A172 (cell line): ENCODE data around the gene PAPLN. TPM values are rescaled to one million over a fixed set of nuclear protein-coding genes. Genes with fewer than 3 reads are reported as not detected.
"Not testable (repeated sequence)": the region's sequence is repeated elsewhere in the genome, so short reads cannot be mapped to it uniquely, and the experiment has no call there.

ENCODE experiments used
- DNase-seq: peaks from one replicate; pipeline ENCODE4 v3.0.0-alpha.2; 2015; ENCODE audit warnings: low spot score
- total RNA-seq: library from RNA; depleted of rRNA; stranded (reverse); fragments of >200 nt; shearing (Covaris generic); gene quantifications from 2 replicates; pipeline ENCODE4 v1.2.3, GENCODE V29; 2014; rRNA removed

Gene PAPLN
- total RNA-seq, 1 experiment from 2014 or later, result 0.86 TPM

DNA sequence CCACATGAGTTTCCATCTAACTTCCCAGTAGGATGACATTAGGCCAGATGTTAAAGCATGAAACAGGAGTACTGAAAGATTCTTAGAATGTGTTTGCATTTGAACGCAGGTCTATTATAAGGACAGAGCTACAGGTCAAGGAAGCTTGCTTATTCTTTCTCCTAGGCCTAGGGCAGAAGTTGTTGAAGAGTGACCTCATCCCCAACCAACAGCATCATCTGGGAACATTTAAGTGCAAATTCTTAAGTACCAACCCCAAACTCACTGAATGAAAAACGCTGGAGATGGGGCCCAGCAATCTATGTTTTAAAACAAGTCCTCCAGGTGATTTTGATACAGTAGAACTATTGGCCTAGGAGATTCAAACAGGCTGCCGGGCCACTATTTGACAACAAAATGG lies 52.4 kb downstream of the PAPLN start:
- DNase-seq, result no peak

DNA sequence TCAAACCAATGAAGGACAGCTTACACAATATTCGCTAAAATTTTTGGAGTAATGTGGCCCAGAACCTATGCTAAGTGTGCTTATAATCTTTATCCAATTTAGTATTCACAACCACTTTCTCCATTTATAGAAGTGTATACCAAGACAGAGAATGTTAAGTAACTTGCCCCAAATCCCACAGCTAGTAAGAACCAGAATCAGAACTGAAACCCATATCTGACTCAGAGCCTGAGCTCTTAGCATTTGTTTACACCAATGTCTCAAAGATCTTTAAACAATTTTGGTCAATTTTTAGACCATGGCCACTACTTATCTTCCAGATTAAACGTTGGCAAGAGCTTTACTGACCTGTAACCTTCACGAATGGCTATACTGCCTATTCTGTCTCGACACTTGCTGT lies 53.0 kb downstream of the PAPLN start:
- no peak for DNase-seq

DNA sequence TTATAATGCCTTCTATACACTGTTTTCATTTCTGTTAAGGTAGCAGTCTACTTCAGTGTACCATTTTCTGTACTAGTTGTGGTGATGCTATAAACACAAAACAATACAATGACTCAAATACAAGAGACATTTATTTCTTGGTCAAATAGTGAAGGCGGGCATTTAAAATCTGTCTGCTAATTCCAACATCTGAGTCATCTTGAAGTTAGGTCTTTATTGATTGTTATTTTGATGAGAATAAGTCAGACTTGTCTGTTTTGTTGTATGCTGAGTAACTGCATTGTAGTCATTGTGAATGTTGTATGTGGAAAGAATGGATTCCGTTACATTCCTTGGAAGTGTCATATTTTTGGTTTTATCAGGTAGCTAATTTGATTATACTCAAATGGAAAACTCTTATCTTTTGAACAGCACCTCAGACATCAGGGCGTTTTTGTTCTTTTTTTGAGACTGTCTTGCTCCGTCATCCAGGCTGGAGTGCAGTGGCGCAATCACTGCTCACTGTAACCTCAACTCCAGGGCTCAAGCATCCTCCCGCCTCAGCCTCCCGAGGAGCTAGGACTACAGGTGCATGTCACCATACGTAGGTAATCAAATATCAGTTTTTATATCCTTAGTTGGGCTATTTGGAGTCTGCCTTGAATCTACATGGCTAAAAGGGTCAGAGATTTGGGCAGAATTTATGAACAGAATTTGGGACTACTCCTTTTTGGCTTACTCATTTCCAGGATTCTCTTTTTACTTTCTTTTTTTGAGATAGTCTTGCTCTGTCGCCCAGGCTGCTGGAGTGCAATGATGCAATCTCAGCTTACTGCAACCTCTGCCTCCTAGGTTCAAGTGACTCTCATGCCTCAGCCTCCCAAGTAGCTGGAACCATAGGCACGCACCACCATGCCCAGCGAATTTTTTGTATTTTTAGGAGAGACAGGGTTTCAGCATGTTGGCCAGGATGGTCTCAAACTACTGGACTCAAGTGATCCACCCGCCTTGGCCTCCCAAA lies 56.8 kb downstream of the PAPLN start:
- no peak for DNase-seq

GRCh38 chr14:73295198-73295796 lies 58.0 kb downstream of the PAPLN start:
- peak; percentile 49 for DNase-seq

GRCh38 chr14:73305499-73305898 lies 68.2 kb downstream of the PAPLN start:
- no peak for DNase-seq

DNA sequence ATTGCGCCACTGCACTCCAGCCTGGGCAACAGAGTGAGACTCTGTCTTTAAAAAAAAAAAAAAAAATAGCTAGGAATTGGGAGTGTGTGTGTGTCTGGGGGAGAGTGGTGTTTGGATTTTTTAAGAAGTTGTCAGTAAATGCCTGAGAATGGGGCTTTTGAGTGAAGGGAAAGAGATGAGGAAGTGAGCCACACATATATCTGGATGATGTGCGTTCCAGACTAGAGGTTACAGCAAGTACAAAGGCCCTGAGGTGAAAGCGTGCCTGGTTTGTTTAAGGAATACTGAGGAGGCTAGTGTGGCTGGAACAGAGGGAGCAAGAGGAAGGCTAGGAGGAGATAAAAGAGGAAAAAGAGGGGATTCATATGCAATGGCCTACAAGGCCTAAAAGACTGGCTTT lies 70.0 kb downstream of the PAPLN start:
- DNase-seq, result no peak

GRCh38 chr14:73309207-73309606 lies 71.9 kb downstream of the PAPLN start:
- DNase-seq, result not testable (repeated sequence)

GRCh38 chr14:73311708-73312030 lies 74.4 kb downstream of the PAPLN start:
- no peak for DNase-seq

GRCh38 chr14:73312687-73313086 lies 75.4 kb downstream of the PAPLN start:
- DNase-seq, result no peak

GRCh38 chr14:73313151-73313550 lies 75.8 kb downstream of the PAPLN start:
- no peak for DNase-seq

DNA sequence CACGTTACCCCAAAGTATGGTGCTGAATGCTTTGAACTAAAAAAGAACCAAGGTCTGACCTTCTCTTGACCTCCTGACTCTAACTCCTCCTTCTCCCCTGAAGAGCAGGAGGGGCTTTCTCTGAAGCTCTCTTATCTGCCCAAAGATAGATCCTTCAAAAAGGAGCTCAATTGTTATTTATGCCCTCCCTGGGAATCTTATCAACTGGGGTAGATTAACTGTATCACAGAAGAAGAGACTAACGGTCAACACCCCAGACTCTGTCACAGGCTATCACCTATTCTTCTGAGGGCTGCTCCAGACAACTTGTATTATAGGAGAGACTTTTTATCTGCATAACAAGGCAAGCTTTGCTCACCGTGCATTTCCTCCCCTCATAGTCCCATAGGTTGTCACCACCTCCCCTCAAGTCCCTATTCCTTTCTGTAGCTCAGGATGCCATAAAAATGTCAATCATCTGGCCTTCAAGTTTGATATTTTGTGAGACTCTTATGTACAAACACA lies 86.6 kb downstream of the PAPLN start:
- no peak for DNase-seq

Other genes starting within 250 kb of the PAPLN start
- gene ZFYVE1, start 210.4 kb upstream of the PAPLN start, total RNA-seq, result 10.8 and 13.8 TPM in 2 replicates
- 41.9 and 53.7 TPM in 2 replicates for gene RBM25, start 179.0 kb upstream of the PAPLN start, total RNA-seq
- 46.2 and 55.4 TPM in 2 replicates for gene PSEN1, start 101.0 kb upstream of the PAPLN start, total RNA-seq
- 19.8 and 26.9 TPM in 2 replicates for gene NUMB, start 221.0 kb downstream of the PAPLN start, total RNA-seq